Adipocyte (in vitro differentiated cells): ENCODE data around the gene CEMP1.

Experiments used
- DNase-seq: peaks from one replicate; pipeline ENCODE4 v3.0.0-alpha.2; 2015; ENCODE audit warnings: low read depth
- H3K27me3 ChIP-seq: replicated peaks from 2 replicates; pipeline ENCODE4 v1.7.0; 2013; ENCODE audit warnings: mild to moderate bottlenecking, low read length, moderate library complexity; ENCODE audit not compliant: control insufficient read depth, insufficient read depth
- H3K36me3 ChIP-seq: 2 replicates; pipeline ENCODE4 v1.7.0; 2013; ENCODE audit warnings: low read length, mild to moderate bottlenecking, moderate library complexity; ENCODE audit not compliant: control insufficient read depth, insufficient read depth, severe bottlenecking
- H3K4me1 ChIP-seq: 2 replicates; pipeline ENCODE4 v1.7.0; 2013; ENCODE audit warnings: mild to moderate bottlenecking, low read length, moderate library complexity; ENCODE audit not compliant: control insufficient read depth, insufficient read depth
- H3K4me3 ChIP-seq: 2 replicates; pipeline ENCODE4 v1.7.0; 2013; ENCODE audit warnings: mild to moderate bottlenecking, low read length, moderate library complexity
- H3K9ac ChIP-seq: 2 replicates; pipeline ENCODE4 v1.7.0; 2013; ENCODE audit warnings: mild to moderate bottlenecking, low read length, moderate library complexity
- H3K9me3 ChIP-seq: 2 replicates; pipeline ENCODE4 v1.7.0; 2013; ENCODE audit warnings: mild to moderate bottlenecking, low read length, moderate library complexity; ENCODE audit not compliant: control insufficient read depth

CEMP1 gene

DNA sequence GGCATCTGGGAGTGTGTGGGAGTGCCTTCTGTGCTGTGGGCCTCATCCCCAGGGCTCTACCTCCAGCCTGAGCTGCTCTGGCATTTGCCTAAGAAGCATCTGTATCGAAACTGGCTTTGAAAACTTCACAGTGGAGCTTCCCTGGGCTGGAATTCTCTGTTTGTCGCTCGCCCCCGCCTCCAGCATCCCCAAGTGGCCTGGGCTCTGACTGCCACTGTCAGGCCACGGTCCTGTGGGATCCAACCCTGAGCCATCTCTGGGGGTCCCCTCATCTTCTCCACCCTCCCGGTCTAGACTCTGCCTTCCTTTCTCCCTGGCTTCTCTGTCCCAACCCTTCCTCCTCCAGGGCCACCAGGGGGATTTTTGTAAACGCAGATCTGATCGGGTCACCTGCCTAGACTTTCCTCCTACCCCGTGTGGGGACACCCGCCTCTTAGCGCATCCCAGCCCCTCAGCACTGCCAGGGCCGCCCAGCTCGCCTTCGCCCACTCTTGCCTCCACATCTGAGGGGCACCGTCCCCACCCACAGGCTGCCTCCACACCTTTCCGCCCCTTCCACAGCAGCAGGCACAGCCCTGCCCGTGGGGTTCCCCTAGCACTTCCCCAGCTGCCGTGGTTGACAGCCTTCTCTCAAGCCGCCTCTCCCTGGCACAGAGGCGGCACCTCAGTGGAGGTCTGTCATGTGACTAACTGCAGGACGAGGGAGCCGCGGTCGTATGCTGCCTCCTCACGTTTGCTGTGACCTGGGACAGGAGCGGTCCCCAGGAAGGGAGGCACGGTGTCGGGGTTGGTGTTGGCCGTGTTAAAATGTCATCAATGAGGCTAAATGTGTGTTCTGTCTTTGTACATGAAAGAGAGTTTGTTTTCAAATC, 44.3 kb downstream of the CEMP1 start:
- H3K4me3 ChIP-seq: no peak overlapping the region
- no peaks in the 10 kb centered on the region for H3K27me3 ChIP-seq
- DNase-seq: no peak
- H3K9me3 ChIP-seq: no peaks in the 10 kb centered on the region
- peaks cover 22% of the 10 kb centered on the region for H3K4me1 ChIP-seq
- H3K9ac ChIP-seq: no peak overlapping the region
- H3K36me3 ChIP-seq: no peaks in the 10 kb centered on the region

- H3K4me1 ChIP-seq: peaks cover 22% of the 10 kb centered on the region
- no peaks in the 10 kb centered on the region for H3K9me3 ChIP-seq
- no peak overlapping the region for H3K9ac ChIP-seq
- no peaks in the 10 kb centered on the region for H3K36me3 ChIP-seq
- DNase-seq: no peak
- H3K27me3 ChIP-seq: no peaks in the 10 kb centered on the region
- no peak overlapping the region for H3K4me3 ChIP-seq
These were observed 45.2 kb downstream of the CEMP1 start for GRCh38 chr16:2485811-2486507.

DNA sequence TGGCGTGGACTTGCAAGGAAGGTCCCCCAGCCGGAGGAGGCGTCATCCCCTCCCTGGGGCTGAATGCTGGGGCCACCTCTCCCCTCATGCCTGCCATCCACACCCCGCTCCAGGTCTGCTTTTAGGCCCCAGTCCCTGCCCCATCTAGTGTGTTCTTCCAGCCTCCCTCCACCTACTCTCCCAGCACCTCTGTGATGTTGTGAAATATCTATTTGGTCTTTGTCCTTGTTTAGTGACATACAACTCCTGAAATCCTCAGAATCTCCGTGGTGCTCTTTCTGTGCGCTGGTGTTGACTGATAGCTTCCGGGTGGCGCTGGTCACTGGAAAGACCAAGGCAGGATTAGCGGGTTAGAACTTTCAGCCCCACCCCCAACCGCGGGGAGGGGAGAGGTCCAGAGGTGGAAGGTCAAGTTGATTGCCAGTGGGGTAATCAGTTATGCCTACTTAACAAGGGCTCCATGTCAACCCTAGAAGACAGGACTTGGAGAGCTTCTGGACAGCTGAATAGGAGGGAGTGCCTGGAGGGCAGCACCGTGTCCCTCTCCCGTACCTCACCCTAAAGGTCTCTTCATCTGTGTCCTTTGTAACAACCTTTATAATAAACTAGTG, 46.2 kb downstream of the CEMP1 start:
- Histone ChIP-seq H3K9ac (no peak overlapping the region), H3K9me3 (no peaks in the 10 kb centered on the region), H3K4me1 (peaks cover 22% of the 10 kb centered on the region), H3K4me3 (no peak overlapping the region), H3K27me3 (no peaks in the 10 kb centered on the region), H3K36me3 (no peaks in the 10 kb centered on the region)
- no peak for DNase-seq

DNA sequence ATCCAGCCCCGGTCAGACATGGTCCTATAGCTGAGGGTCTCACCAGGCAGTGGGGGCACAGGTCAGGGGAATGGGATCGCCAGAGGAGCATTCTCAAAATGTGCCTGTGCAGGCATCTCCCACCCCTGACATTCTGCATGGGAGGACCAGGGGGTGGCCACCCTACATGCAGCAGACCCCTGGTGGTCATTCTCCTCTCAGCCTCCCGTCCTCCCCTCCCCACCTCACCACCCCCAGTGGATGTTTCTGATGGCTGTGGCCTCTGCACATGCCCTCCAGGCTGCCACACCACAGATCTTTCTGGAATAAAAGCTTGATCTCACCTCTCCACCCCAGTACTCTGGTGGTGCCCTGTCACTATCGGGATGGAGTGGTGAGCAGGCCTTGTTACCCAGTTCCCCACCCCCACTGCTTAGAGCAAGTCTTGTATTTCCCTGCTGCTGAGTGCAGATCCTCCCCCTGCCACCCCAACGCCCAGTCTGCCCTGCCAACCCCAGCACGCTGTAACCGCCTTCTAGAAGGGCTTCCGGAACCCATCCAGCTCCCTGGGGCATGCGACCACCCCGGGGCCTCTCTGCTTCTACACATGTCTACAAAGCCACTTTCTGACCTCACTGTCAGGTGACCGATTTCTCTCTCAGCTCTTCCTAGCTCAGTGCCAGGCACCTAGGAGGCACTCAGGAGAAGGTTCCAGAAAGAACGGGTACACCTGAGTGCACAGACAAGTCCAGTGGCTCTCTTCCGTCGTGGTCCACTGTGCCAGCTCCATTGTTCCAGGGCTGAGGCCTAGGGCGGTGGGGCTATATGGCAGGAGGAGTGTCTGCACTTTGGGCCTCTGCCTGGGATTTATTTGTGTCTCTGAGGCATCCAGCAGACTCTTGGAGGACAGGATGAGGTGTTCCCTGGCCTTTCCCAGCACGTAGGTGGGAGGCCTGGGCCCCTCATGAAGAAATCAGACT, 47.0 kb downstream of the CEMP1 start:
- Histone ChIP-seq H3K27me3 (no peaks in the 10 kb centered on the region), H3K36me3 (no peaks in the 10 kb centered on the region), H3K4me3 (no peak overlapping the region), H3K9me3 (no peaks in the 10 kb centered on the region), H3K4me1 (peaks cover 22% of the 10 kb centered on the region), H3K9ac (peak overlapping the region; percentile 76)
- DNase-seq: no peak

- peak; percentile 48 for DNase-seq
- Histone ChIP-seq H3K27me3 (no peaks in the 10 kb centered on the region), H3K36me3 (no peaks in the 10 kb centered on the region), H3K9me3 (no peaks in the 10 kb centered on the region), H3K4me1 (peaks cover 22% of the 10 kb centered on the region), H3K9ac (peak overlapping the region; percentile 76), H3K4me3 (peak overlapping the region; percentile 58)
These were observed 48.3 kb downstream of the CEMP1 start for GRCh38 chr16:2482708-2483534.

DNA sequence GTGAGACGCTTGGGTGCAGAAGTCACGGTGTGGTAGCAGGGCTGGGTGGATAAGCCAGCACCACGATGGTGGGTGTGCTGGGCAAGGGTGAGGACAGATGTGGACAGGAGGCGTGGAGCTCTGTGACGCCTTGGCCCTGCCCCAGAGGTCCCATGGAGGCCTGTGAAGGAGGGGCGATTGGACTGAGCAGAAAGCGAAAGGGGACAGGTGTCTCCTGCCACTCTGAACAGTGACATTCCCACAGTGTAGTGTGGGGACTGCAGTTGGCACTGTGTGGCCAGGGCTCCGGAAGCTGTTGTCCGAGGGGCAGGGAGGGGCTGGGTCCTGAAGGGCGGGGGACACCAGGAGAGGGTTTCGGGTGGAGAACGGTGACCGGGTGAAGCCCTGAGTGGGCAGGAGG, 49.0 kb downstream of the CEMP1 start:
- H3K9ac ChIP-seq: peak overlapping the region; percentile 76
- no peak for DNase-seq
- no peak overlapping the region for H3K4me3 ChIP-seq
- H3K27me3 ChIP-seq: no peaks in the 10 kb centered on the region
- no peaks in the 10 kb centered on the region for H3K36me3 ChIP-seq
- peaks cover 22% of the 10 kb centered on the region for H3K4me1 ChIP-seq
- H3K9me3 ChIP-seq: no peaks in the 10 kb centered on the region

- no peak overlapping the region for H3K9ac ChIP-seq
- no peaks in the 10 kb centered on the region for H3K9me3 ChIP-seq
- H3K36me3 ChIP-seq: no peaks in the 10 kb centered on the region
- no peak overlapping the region for H3K4me3 ChIP-seq
- peaks cover 22% of the 10 kb centered on the region for H3K4me1 ChIP-seq
- no peak for DNase-seq
- no peaks in the 10 kb centered on the region for H3K27me3 ChIP-seq
These were observed 49.5 kb downstream of the CEMP1 start for GRCh38 chr16:2481676-2482075.

- H3K9me3 ChIP-seq: no peaks in the 10 kb centered on the region
- no peak for DNase-seq
- H3K36me3 ChIP-seq: no peaks in the 10 kb centered on the region
- H3K4me1 ChIP-seq: peaks cover 25% of the 10 kb centered on the region
- no peaks in the 10 kb centered on the region for H3K27me3 ChIP-seq
- no peak overlapping the region for H3K4me3 ChIP-seq
- no peak overlapping the region for H3K9ac ChIP-seq
These were observed 50.3 kb downstream of the CEMP1 start for GRCh38 chr16:2480948-2481347.
